GM23338 (cell line): ENCODE results near the gene GPR156.

Source experiments
- CREB1 ChIP-seq: fragments of 250-450 bp; sonication (Bioruptor Pico); IDR thresholded peaks from 2 replicates; pipeline ENCODE4 v1.5.0; 2020; ENCODE audit warnings: low read depth, mild to moderate bottlenecking, moderate library complexity
- EZH2 ChIP-seq: fragments of 200-600 bp; sonication (generic); IDR thresholded peaks from one replicate; pipeline ENCODE4 v1.8.0; 2017; ENCODE audit warnings: antibody characterized with exemption, mild to moderate bottlenecking, low read depth; ENCODE audit not compliant: unreplicated experiment
- EZH2phosphoT487 ChIP-seq: fragments of 200-600 bp; sonication (generic); IDR thresholded peaks from one replicate; pipeline ENCODE4 v1.8.1; 2018; ENCODE audit warnings: antibody characterized with exemption; ENCODE audit not compliant: unreplicated experiment
- JUNB ChIP-seq: IDR thresholded peaks from one replicate; pipeline ENCODE4 v1.6.1; 2016; ENCODE audit warnings: antibody characterized with exemption; ENCODE audit not compliant: unreplicated experiment
- NANOG ChIP-seq: IDR thresholded peaks from 2 replicates; pipeline ENCODE4 v1.6.1; 2016; ENCODE audit warnings: antibody characterized with exemption, borderline replicate concordance
- POLR2AphosphoS5 ChIP-seq: IDR thresholded peaks from 2 replicates; pipeline ENCODE4 v1.6.1; 2016; ENCODE audit warnings: antibody characterized with exemption, low read depth
- ZNF114 ChIP-seq: fragments of 250-450 bp; sonication (Bioruptor Pico); IDR thresholded peaks from 2 replicates; pipeline ENCODE4 v1.5.0; 2020; ENCODE audit warnings: mild to moderate bottlenecking, moderate library complexity
- ZNF331 ChIP-seq: fragments of 250-450 bp; sonication (Bioruptor Pico); IDR thresholded peaks from 2 replicates; pipeline ENCODE4 v1.5.0; 2020; ENCODE audit warnings: low read depth, mild to moderate bottlenecking, moderate library complexity
- TF ChIP-seq, protein P1 (sequence below), 2 experiments: fragments of 200-600 bp in 1 of 2; sonication (generic) in 1 of 2; conservative IDR thresholded peaks; 2 replicates each; pipeline versions ENCODE4 v1.5.1 to v1.6.1; 2016 to 2017; ENCODE audit warnings: antibody characterized with exemption in 2 of 2, low read depth in 2 of 2, mild to moderate bottlenecking in 2 of 2, moderate library complexity in 1 of 2
- TF ChIP-seq, protein P2 (sequence below): fragments of 250-450 bp; sonication (Bioruptor Pico); IDR thresholded peaks from 2 replicates; pipeline ENCODE4 v1.5.0; 2020; ENCODE audit warnings: mild to moderate bottlenecking, moderate library complexity
- TF ChIP-seq, protein P3 (sequence below): IDR thresholded peaks from one replicate; pipeline ENCODE4 v1.6.1; 2018; ENCODE audit warnings: antibody characterized with exemption; ENCODE audit not compliant: unreplicated experiment
- TF ChIP-seq, protein P4 (sequence below): IDR thresholded peaks from 2 replicates; pipeline ENCODE4 v1.6.1; 2016; ENCODE audit warnings: antibody characterized with exemption

DNA sequence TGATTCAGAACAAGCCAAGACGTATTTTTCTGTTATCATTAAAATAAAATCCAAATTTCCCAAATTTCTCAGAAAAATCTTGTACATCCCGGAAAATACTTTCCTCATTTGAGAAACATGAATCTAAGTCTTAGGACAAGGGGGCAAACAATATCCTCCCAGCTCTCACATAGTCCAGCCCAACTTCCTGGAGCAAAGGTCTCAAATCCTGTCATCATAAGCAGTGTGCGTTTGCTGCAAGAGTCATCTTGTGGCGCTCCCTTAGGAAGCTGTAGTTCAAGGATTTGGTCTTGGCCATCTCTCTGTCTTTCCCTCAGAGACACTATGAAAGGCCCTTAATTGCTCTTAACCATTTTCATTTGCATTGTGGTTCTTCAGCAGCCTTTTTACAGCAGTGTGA is 133.2 kb downstream of the GPR156 start:
- no peak for TF ChIP-seq JUNB
- no peak for TF ChIP-seq NANOG
- TF ChIP-seq, protein P1, sequence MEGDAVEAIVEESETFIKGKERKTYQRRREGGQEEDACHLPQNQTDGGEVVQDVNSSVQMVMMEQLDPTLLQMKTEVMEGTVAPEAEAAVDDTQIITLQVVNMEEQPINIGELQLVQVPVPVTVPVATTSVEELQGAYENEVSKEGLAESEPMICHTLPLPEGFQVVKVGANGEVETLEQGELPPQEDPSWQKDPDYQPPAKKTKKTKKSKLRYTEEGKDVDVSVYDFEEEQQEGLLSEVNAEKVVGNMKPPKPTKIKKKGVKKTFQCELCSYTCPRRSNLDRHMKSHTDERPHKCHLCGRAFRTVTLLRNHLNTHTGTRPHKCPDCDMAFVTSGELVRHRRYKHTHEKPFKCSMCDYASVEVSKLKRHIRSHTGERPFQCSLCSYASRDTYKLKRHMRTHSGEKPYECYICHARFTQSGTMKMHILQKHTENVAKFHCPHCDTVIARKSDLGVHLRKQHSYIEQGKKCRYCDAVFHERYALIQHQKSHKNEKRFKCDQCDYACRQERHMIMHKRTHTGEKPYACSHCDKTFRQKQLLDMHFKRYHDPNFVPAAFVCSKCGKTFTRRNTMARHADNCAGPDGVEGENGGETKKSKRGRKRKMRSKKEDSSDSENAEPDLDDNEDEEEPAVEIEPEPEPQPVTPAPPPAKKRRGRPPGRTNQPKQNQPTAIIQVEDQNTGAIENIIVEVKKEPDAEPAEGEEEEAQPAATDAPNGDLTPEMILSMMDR (conservative IDR thresholded peaks at IDR 0.05; ENCODE audit: low read depth in 2 of 2): no peak
- no peak for TF ChIP-seq POLR2AphosphoS5
- TF ChIP-seq EZH2phosphoT487: no peak
- TF ChIP-seq CREB1 (CRISPR knock-in tag): no peak
- TF ChIP-seq EZH2: no peak
- TF ChIP-seq, protein P2, sequence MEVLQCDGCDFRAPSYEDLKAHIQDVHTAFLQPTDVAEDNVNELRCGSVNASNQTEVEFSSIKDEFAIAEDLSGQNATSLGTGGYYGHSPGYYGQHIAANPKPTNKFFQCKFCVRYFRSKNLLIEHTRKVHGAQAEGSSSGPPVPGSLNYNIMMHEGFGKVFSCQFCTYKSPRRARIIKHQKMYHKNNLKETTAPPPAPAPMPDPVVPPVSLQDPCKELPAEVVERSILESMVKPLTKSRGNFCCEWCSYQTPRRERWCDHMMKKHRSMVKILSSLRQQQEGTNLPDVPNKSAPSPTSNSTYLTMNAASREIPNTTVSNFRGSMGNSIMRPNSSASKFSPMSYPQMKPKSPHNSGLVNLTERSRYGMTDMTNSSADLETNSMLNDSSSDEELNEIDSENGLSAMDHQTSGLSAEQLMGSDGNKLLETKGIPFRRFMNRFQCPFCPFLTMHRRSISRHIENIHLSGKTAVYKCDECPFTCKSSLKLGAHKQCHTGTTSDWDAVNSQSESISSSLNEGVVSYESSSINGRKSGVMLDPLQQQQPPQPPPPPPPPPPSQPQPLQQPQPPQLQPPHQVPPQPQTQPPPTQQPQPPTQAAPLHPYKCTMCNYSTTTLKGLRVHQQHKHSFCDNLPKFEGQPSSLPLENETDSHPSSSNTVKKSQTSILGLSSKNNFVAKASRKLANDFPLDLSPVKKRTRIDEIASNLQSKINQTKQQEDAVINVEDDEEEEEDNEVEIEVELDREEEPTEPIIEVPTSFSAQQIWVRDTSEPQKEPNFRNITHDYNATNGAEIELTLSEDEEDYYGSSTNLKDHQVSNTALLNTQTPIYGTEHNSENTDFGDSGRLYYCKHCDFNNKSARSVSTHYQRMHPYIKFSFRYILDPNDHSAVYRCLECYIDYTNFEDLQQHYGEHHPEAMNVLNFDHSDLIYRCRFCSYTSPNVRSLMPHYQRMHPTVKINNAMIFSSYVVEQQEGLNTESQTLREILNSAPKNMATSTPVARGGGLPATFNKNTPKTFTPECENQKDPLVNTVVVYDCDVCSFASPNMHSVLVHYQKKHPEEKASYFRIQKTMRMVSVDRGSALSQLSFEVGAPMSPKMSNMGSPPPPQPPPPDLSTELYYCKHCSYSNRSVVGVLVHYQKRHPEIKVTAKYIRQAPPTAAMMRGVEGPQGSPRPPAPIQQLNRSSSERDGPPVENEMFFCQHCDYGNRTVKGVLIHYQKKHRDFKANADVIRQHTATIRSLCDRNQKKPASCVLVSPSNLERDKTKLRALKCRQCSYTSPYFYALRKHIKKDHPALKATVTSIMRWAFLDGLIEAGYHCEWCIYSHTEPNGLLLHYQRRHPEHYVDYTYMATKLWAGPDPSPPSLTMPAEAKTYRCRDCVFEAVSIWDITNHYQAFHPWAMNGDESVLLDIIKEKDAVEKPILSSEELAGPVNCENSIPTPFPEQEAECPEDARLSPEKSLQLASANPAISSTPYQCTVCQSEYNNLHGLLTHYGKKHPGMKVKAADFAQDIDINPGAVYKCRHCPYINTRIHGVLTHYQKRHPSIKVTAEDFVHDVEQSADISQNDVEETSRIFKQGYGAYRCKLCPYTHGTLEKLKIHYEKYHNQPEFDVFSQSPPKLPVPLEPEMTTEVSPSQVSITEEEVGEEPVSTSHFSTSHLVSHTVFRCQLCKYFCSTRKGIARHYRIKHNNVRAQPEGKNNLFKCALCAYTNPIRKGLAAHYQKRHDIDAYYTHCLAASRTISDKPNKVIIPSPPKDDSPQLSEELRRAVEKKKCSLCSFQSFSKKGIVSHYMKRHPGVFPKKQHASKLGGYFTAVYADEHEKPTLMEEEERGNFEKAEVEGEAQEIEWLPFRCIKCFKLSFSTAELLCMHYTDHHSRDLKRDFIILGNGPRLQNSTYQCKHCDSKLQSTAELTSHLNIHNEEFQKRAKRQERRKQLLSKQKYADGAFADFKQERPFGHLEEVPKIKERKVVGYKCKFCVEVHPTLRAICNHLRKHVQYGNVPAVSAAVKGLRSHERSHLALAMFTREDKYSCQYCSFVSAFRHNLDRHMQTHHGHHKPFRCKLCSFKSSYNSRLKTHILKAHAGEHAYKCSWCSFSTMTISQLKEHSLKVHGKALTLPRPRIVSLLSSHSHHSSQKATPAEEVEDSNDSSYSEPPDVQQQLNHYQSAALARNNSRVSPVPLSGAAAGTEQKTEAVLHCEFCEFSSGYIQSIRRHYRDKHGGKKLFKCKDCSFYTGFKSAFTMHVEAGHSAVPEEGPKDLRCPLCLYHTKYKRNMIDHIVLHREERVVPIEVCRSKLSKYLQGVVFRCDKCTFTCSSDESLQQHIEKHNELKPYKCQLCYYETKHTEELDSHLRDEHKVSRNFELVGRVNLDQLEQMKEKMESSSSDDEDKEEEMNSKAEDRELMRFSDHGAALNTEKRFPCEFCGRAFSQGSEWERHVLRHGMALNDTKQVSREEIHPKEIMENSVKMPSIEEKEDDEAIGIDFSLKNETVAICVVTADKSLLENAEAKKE (CRISPR knock-in tag): no peak
- TF ChIP-seq, protein P3, sequence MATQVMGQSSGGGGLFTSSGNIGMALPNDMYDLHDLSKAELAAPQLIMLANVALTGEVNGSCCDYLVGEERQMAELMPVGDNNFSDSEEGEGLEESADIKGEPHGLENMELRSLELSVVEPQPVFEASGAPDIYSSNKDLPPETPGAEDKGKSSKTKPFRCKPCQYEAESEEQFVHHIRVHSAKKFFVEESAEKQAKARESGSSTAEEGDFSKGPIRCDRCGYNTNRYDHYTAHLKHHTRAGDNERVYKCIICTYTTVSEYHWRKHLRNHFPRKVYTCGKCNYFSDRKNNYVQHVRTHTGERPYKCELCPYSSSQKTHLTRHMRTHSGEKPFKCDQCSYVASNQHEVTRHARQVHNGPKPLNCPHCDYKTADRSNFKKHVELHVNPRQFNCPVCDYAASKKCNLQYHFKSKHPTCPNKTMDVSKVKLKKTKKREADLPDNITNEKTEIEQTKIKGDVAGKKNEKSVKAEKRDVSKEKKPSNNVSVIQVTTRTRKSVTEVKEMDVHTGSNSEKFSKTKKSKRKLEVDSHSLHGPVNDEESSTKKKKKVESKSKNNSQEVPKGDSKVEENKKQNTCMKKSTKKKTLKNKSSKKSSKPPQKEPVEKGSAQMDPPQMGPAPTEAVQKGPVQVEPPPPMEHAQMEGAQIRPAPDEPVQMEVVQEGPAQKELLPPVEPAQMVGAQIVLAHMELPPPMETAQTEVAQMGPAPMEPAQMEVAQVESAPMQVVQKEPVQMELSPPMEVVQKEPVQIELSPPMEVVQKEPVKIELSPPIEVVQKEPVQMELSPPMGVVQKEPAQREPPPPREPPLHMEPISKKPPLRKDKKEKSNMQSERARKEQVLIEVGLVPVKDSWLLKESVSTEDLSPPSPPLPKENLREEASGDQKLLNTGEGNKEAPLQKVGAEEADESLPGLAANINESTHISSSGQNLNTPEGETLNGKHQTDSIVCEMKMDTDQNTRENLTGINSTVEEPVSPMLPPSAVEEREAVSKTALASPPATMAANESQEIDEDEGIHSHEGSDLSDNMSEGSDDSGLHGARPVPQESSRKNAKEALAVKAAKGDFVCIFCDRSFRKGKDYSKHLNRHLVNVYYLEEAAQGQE: no peak
- TF ChIP-seq, protein P4, sequence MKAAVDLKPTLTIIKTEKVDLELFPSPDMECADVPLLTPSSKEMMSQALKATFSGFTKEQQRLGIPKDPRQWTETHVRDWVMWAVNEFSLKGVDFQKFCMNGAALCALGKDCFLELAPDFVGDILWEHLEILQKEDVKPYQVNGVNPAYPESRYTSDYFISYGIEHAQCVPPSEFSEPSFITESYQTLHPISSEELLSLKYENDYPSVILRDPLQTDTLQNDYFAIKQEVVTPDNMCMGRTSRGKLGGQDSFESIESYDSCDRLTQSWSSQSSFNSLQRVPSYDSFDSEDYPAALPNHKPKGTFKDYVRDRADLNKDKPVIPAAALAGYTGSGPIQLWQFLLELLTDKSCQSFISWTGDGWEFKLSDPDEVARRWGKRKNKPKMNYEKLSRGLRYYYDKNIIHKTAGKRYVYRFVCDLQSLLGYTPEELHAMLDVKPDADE: no peak
- no peak for TF ChIP-seq ZNF114 (CRISPR knock-in tag)
- TF ChIP-seq ZNF331 (CRISPR knock-in tag): no peak
